GM10248 (cell line): ENCODE data around the gene NAGS.

Source experiments
- CTCF ChIA-PET: fragments of 300-600 bp; sonication (Branson Sonifier 250); formaldehyde crosslinking; extraction: SDS; loops from one replicate; lab custom pipeline; 2021; ENCODE audit warnings: antibody characterized with exemption; lab: Yijun Ruan, JAX
- POLR2A ChIA-PET: fragments of 350-650 bp; sonication (Branson Sonifier 250); formaldehyde crosslinking; extraction: SDS; loops from one replicate; lab custom pipeline; 2020; ENCODE audit warnings: antibody characterized with exemption; lab: Yijun Ruan, JAX
- DNase-seq: peaks from one replicate; pipeline ENCODE4 v3.0.0; 2012; ENCODE audit errors: extremely low spot score
- CTCF ChIP-seq: IDR thresholded peaks from 2 replicates; pipeline ENCODE4 v1.5.1; 2012; ENCODE audit warnings: mild to moderate bottlenecking, low read depth; ENCODE audit errors: extremely low read depth, missing control alignments, control extremely low read depth

Gene NAGS

GRCh38 chr17:44005527-44006271, 1.3 kb downstream of the NAGS start:
- ChIA-PET CTCF (interaction anchor here (1.0 to 2.0 kb wide), 3 partner anchors 10 to 37 kb away, joined by 3 to 8 read pairs (median 5); no protein-coding TSS in a partner anchor), POLR2A (no interaction called here)
- DNase-seq, result peak; percentile 57
- TF ChIP-seq CTCF, result no peak

DNA sequence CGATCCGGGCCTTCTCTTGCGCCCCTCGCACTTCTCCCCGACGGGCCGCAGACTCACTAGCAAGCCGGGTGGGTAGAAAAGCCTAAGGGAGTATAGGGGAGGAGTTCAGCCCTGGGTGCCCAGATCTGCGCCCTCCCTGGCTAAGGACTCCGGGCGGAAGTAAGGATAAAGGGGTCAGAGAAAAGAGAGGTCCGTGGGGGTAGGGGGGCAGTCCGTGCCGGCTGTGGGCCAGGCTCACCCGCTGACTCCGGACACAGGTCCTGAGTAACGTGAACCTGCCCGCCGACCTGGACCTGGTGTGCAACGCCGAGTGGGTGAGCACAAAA, 1.8 kb downstream of the NAGS start:
- ChIA-PET POLR2A (no interaction called here), CTCF (interaction anchor here (1.0 to 2.0 kb wide), 3 partner anchors 10 to 36 kb away, joined by 3 to 8 read pairs (median 5); no protein-coding TSS in a partner anchor)
- DNase-seq, result peak; percentile 41
- TF ChIP-seq CTCF, result no peak

DNA sequence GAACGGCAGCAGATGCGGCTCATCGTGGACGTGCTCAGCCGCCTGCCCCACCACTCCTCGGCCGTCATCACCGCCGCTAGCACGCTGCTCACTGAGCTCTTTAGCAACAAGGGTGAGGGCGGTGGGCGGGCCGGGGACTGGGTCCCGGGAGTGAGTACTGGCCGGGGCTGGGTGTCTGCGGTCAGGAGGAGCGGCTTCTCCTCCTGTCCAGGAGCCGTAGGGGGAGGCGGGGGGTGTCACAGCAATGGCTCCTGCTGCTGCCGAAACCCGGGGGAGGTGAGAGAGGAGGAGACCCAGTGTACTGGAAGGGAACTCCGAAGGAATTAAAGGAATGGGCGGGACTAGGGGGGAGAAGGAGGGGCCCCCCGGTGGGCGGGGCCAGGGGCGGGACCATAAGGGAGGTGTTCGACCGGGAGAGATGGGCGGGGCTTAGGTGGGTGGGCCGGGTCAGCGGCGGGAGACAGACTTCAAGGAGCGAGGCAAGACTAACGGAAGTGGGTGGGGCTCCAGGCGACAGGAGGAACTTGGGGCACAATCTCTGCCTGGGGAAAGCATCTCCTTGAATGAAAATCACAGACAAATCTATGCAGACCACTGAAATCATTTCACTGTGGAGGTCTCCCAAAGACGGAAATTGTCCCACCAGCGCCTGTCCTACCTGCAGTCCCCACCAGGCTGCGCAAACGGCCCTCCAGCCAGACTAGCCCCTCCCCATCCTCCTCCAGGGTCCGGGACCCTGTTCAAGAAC, 2.4 kb downstream of the NAGS start:
- ChIA-PET POLR2A (no interaction called here), CTCF (interaction anchor here (0.9 to 2.0 kb wide), 7 partner anchors 10 to 128 kb away, joined by 3 to 8 read pairs (median 3); no protein-coding TSS in a partner anchor)
- peak; percentile 99 for DNase-seq
- TF ChIP-seq CTCF, result peak; percentile 42

DNA sequence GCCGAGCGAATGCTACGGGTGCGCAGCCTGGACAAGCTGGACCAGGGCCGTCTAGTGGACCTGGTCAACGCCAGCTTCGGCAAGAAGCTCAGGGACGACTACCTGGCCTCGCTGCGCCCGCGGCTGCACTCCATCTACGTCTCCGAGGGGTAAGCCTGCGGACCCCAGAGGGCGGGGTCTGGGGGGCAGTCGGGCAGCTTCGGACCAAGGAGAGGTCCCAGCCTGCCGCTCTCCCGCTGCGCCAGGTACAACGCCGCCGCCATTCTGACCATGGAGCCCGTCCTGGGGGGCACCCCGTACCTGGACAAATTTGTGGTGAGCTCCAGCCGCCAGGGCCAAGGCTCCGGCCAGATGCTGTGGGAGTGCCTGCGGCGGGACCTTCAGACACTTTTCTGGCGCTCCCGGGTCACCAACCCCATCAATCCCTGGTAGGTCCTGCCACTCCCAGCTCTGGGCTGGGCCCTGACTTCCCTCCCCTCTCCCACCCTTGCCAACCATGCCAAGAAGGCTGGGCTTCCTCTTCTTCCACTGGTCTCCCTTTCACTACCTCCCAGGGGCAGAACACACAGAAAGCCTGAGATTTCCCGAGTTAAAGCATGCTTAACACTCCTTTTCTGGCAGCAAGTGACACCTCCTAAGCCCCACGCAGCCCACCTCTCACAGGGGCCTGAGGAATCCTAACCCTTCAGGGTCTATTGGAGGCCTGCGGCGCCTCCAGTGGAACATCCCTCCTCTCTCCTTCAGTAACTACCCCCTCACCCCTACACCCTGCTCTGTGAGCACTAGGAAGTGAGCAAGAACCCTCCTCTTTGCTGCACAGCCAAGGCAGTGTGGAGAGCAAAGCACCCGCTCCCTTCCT, 3.2 kb downstream of the NAGS start:
- no peak for TF ChIP-seq CTCF
- no peak for DNase-seq
- POLR2A ChIA-PET, result no interaction called here
- CTCF ChIA-PET, result interaction anchor here (0.9 to 2.1 kb wide), 7 partner anchors 10 to 129 kb away, joined by 3 to 8 read pairs (median 3); no protein-coding TSS in a partner anchor

DNA sequence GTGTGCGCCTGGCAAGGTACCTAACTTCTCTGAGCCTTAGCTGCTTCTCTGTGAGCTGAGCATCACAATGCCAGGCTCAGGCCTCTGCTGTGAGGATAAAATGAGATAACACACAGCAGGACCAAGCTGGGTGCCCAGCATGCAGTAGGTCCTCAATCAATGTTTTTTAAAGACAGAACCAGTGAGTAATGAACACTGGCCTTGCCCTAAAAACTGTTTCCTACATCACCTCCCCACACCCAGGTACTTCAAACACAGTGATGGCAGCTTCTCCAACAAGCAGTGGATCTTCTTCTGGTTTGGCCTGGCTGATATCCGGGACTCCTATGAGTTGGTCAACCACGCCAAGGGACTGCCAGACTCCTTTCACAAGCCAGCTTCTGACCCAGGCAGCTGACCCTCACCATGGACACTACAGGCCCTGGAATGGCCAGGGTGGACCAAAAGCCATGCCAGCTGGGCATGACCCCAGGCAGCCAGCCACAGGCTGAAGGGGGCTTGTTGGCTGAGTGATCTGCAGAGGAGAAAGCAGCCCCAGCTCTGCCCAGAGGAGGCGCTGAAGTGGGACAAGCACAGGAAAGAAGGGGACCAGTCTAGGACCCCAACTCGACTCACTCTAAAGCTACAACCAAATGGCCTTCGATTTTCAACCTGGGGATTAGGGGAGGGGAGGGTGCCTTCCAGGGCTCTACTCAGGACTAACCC, 3.9 kb downstream of the NAGS start:
- TF ChIP-seq CTCF, result no peak
- ChIA-PET CTCF (interaction anchor here (1.1 to 2.1 kb wide), 7 partner anchors 13 to 323 kb away, joined by 3 to 6 read pairs (median 4); no protein-coding TSS in a partner anchor), POLR2A (no interaction called here)
- no peak for DNase-seq
